NOMO-1 treated with dmso at 0.1 percent for 144 hours (cell line): Measurements from ENCODE around the gene IDH3G.
A peak's percentile ranks its signal among the peaks of the same experiment; 100 is the strongest.
"Not testable (repeated sequence)": the region's sequence is repeated elsewhere in the genome, so short reads cannot be mapped to it uniquely, and the experiment has no call there.

Experiments
- DNase-seq: peaks from one replicate; lab custom pipeline; 2025; ENCODE audit not compliant: unreplicated experiment; lab: John Stamatoyannopoulos, UW

Gene IDH3G

DNA sequence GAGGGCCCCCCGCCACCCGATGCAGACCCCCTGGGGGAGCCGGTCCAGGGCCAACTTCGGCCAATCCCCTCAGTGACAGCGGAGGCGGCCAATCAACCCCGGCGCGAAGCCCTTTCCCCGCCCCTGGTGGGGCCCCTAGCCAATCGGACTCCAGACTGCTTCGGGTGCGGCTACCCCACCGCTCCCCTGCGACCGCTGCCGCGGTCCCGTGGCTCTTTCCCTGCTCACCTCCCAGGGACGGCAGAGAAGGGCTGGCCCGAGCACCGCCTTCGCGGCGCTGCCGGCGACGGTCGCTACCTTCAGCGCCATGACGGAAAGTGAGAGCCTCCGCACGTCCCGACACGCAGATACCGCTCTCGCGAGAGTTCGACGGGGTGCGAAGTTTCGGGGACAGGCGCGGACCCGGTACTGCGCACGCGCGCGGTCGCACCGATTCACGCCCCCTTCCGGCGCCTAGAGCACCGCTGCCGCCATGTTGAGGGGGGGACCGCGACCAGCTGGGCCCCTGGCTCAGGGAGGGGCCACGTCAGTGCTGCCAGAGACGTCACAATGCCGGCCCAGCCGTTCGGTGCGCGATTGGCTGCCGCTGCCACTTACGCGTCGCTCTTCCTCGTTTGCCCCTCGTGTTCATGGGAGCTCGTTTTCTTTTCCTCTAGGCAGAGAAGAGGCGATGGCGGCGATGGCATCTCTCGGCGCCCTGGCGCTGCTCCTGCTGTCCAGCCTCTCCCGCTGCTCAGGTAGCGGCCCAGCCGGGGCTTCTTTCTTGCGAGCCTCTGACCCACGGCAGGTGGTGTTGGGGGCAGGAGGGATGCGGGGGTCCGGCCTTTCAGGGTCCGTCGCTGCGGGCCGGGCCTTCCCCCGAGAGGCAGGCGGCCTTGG lies at the start of gene IDH3G, which contains the start of gene SSR4:
IDH3G (minus strand) TSS at position 358 of the 879 bp plus-strand sequence; CDS start at position 309, 49 bp downstream.
SSR4 (plus strand) TSS at position 651 of the 879 bp plus-strand sequence; CDS start at position 671, 20 bp downstream.
- peak; percentile 93 for DNase-seq

DNA sequence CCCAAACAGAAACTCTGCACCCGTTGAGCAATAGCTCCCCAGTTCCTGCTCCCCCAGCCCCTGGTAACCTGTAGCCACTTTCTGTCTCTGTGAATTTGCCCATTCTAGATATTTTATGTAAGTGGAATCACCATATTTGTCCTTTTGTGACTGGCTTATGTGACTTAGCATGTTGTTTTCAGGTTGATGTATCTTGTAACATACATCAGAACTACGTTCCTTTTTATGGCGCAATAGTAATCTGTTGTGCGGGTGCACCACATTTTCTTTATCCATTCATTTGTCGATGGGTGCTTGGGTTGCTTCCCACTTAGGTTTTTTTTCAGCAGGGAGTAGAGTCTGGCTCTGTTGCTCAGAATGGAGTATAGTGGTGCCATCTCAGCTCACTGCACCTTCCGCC lies 42.7 kb upstream of the IDH3G start:
- DNase-seq = no peak

DNA sequence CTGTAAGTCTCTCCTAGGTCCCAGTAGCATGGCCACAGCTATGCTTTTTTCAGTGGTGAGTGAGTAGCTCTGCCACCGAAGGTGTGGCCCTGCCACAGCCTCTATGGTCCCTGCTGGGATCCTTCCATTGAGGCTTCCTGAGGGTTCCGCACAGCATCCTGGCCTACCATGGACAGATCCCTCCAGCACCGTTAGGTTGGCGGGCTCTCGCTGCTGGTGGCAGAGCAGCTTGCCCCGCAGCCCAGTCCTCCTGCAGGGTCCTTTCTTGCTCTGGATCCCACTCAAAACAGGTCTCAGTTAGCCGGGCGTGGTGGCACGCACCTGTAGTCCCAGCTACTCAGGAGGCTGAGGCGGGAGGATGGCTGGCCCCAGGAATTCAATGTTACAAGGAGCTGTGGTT lies 38.6 kb upstream of the IDH3G start:
- DNase-seq = no peak

DNA sequence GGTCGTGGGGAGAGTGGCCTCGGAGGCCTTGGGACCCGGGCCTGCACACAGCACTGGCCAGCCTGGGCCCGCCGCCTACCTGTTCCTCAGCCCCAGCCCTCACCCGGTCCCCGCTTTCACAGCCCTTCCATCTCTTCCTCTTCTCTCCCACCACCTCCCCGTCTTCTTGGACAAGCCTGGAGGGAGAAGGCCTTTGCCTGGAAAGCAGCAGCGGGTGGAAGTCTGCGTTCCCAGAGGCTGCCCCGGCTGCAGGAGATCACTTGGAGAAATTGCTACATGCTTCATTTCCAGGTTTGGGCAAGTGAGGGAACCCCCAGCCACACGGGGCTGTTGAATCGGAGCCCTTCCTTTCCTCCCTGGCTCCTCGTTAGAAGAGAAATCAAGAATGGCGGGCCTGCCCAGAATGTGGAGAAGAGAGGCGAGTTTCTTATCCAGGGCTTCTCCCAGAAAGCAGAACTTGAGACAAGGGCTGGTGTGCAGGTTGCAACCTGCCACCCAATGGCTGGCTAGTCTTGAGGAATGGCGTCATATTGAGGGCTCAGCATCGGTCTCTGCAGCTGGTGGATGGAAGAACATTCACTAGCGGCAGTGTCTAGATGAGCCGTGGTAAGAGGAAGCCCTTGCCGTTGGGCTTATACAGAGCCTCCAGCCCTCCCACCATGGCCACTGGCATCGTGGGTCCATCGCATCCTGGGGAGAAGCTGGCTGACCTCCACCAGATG lies 37.4 kb upstream of the IDH3G start:
- no peak for DNase-seq

DNA sequence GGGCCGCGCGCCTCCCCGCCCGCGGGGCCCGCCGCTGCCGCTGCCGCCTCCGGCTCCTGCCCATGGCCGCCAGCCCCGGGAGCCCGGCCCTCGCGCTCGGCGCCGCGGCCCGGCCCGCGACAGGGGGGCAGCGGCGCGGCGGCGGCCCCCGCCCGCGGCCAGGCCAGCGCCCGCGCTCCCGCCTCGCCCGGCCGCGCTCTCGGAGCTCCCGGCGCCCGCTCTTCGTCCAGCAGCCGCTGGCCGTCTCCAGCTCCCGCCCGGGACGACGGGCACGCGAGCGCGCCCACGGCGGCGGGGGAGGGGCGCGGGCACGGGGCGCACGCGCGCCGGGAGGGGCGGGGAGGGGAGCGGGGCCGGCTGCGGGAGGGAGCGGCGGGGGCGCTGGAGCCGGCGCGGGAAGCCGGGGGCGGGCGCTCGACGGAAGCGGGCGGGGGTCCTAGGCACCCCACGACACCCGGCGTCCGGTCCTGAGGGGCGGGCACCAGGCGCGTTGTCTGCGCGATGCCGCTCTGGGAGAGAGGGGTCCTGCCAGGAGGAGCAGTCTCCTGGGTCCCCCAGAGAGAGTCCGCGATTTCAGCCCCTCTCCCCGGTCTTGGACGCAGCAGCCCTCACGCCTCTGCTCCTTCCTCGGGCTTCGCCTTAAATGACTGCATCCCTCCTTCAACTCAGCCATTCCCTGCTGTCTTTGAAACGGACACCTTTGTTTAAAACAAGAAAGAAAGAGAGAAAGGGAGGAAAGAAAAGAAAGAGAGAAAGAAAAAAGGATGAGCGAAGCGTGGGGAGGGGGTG lies 36.7 kb upstream of the IDH3G start:
- no peak for DNase-seq

DNA sequence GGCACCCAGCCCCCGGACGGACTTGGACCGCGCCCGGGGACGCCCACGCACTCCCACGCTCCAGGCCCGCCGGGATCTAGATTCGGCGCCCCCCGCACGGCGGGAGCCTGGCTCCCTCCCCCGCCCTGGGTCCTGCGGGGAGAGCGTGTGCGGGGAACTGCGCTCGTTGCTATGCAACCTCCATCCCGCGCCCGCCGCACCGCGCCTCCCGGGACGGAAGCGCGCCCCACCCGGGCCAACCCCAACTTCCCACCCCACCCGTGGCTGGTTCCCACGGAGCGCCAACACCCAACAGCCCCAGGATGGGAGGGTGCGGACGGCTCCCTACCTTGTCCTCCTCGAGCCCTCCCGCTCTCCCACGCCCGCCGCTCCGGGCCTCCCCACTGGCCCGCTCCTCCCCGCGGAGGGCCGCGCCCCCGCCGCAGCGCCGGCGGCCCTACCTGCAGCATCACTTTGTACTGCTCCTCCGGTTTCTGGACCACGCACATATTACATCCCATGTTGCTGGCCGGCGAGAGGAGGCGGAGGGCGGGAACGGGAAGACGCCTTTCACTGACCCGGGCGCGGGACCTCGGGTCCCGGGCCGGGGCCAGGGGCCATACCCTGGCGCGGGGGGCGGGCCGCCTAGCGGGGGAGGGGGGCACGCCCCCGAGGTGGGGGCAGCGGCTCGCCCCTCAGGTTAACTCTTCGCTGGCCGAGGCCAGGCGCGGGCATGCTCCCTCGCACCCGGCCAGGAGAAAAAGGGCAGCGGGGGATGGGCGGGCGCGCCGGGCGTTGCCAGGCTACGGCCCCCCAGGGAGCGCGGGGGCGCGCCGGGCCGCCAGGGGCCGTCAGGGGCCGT lies 35.8 kb upstream of the IDH3G start, which contains the start of gene PDZD4:
PDZD4 (minus strand) TSS at position 746 of the 841 bp plus-strand sequence; CDS start at position 500, 246 bp downstream.
- DNase-seq = no peak

DNA sequence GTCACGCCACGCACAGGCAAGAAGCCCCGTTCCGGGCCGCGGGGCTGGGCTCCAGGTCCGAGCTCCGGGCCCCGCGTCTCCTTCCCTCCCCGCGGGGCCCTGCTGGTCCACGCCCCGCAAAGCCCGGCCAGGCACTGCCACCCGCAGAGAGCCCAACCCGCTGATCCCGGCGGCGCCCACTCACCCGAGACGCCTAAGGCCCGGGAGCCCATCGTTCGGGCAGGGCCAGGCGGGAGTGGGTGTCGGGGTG lies 35.3 kb upstream of the IDH3G start:
- DNase-seq = no peak

DNA sequence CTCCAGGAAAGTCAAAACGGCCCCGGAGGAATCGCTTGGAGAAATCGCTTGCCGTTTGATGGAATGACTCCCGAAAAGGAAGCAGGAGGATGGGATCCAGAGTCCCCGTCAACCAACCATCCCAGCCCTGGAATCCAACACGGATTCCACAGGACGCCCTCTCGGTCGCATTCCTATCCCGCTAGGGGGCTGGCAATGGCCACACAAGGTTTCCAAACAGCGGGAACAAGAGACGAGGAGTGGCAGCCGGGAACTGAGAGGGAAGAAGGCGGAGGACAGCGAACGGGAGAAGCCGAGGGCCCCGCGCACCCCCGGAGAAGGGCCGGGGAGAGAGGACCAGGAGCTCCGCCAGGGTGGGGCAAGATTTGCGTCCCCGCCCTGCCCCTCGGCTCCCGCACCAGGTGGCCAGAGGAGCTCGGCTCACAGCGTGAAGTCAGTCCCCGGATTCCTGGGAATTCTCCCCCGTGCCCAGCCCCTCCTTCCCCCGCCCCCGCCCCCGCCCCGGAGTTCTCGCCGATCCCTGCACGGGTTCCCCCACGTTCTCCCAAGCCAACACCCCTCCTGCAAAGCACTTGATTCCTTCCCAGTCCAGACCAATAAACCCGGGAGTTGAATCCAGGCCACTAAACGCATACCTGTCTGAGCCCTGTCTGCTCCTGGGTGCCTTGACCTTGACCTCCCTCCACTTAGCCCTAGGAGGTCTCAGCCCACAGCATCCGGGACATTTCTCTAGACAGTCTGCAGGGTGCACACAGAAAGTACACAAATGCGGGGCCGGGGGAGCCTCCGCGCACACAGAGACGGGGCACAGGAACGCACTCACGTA lies 34.8 kb upstream of the IDH3G start:
- DNase-seq = no peak

DNA sequence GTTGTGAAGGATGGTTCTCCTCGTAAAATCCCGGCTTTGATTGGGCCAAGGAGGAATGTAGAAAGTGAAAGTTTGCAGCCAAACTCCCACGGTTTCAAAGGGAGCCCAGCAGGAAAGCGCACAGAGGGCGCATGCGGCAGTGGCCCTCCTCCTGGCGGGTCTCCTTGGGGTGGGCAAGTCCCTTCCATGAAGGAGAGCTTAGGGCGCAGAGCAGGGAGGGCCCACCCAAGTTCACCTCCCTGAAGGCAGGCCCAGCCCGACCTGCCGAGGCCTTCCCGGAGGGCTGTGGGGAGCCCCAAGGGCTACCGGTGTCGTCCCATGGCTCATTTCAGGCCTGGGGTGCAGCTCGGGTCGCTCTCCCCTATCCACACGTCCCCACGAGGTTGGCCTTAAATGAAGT lies 34.1 kb upstream of the IDH3G start:
- no peak for DNase-seq

DNA sequence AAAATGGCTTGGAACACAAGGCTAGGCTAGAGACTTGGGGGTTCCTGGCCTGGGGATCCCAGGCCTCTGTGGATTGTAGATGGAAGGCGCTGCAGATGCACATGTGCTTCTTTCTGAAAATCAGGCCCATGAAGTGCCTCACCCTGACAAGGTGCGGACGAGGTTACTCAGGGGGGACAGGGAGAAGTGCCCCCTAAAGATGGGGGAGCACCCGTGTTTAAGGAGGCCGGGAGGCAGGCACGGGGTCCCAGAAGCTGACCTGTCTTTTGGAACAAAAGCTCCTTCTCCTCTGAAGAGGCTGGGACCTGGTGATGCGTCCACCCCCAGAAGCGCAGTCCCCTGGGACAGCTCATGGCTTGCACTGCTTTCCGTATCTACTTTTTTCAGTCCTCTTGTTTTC lies 33.7 kb upstream of the IDH3G start:
- DNase-seq = no peak

DNA sequence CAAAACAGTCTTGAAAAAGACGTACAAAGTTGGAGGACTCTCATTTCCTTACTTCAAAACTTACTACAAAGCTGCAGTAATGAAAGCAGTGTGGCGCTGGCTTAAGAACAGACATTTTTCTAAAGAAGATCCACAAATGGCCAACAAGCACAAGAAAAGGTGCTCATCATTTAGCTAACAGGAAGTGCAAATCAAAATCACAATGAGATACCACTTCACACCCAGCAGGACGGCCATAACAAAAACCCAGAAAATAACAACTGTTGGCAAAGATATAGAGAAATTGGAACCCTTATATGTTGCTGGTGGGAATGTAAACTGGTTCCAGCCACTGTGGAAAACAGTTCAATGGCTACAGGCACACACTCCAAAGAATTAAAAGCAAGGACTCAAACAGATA lies 32.8 kb upstream of the IDH3G start:
- no peak for DNase-seq

DNA sequence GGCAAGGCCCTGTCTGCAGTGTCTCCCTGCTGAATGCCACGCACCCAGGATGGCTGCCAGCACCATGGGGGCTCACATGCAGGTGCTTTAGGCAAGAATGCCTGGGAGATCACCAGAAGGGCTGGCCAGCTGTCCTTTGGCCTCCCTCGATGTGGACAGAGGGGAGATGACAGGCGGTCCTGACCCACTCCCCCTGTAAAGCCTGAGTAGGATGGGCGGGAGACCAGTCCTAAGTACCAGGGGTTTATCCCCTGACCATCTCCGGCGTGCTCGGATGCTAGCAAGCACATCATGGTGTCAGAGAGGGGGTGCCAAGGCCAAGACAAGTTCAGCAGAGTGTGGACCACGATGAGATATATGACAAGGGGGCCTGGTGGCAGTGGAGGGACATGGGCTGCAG lies 30.9 kb upstream of the IDH3G start:
- no peak for DNase-seq

DNA sequence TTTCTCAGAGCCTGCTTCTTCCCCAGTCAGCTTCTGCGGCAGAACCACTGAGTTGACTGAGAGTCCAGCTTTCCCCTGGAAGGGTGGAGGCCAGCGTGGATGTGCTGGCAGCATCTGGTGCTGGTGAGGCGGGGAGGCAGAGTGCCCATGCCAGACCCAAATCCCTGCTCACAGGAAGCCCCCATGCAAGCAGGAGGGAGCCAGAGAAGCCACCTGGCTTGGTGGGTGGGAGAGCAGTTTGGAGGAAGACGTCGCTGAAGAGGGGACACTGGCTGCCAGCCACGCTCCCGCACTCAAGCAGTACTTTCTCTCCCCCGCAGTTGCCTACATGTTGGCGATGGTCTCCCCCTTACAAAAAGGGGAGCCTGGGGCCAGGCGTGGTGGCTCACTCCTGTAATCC lies 30.2 kb upstream of the IDH3G start:
- no peak for DNase-seq

DNA sequence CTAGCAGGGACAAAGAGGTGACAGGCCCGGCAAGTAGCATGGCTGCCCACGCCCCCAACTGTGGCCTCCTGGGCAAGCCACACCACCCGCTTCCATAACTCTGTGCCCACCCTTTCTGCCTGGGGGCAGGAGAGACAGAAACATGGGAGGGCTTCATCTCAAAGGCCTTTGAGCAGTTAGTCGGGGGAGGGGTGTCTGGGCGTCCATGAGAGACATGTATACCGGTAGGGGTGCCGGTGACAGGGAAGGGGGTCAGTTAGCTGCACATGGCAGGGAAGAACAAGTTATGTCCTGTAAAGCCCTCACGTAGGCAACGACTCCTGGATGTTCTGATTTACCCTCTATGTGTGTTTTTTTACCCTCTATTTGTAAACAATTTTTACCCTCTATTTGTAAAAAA lies 26.9 kb upstream of the IDH3G start:
- DNase-seq = no peak

DNA sequence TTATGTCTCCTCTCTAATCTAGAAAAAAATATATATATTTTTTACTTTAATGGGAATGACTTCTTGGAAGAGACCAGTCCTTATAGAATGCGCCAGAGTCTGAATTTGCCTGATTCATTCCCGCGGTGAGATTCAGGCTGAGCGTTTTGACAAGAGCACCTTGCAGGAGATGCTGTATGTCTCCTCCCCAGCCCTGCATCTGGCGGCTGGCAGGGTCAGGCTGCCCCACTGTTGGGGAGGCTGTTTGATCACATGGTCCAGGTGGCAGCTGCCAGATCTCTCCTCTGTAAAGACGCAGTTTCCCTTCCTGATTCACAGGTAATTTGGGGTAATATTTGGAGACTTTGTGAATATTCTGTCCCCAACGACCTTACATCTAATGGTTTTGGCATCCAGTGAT lies 26.4 kb upstream of the IDH3G start:
- DNase-seq = no peak

DNA sequence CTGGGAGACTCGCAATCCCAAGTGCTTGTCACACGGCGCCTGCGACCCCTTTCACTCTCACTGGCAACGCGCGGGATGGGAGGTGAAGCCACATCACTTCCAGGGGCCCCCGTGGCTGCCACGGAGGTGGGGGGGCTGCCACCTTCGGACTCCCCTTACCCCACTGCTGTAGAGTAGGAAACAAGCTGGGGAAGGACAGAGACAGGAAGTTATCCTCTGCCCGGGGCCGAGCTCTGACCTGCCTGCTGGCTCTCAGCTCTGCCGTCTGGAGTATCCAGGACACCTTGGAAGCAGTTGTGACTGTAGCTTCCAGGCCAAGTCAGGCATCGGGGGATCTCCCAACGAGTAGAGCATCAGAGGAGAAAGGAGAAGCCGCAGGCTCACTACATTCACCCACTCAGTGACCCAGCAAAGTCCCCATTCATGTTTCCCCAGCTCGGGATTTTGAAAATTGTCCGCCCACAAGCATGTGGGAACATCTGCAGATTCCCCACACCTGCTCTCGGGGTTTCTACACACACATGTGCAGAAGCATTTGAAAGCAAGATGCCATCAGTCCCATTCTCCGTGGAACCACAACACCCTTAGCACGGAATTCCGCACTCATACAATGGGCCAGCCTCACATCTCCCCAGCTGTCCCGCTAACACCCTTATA lies 25.3 kb upstream of the IDH3G start:
- no peak for DNase-seq

DNA sequence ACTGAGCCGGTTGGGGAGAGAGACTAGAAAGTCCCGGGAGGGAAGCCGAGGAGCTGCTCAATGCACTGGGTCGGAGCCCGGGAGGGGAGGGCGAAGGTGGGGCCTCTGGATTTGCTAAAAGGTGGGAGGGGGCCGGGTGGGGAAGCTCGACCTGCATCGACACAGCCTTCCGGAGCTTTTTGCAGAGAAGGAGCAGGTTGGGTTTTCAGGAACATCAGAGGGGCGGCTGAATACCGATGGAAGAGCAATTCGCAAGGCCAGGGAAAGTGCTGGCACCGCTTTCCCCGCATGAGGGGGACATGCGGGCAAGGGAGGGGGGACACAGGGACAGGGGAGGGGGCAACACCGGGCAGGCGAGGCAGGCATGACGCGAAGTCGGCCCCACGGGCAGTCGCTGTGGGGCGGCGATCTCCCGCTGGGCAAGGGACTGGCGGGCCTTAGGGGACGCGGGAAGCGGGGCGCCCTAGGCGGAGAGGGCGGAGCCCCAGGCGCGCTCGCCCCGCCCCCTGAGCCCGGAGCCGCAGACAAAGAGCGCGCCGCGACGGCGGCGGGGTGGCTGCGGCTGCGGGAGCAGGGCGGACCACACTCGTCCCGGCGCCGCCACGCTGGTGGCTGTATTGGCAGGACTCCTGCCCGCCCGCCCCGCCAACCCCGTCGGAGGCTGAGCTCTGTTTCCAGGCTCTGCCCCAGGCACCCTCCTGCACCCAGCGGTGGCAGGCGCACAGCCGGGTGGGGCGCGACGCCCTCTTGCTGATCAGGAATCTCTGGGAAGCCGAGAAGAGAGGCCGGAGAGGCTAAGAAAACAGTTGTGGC lies 24.6 kb upstream of the IDH3G start:
- no peak for DNase-seq

DNA sequence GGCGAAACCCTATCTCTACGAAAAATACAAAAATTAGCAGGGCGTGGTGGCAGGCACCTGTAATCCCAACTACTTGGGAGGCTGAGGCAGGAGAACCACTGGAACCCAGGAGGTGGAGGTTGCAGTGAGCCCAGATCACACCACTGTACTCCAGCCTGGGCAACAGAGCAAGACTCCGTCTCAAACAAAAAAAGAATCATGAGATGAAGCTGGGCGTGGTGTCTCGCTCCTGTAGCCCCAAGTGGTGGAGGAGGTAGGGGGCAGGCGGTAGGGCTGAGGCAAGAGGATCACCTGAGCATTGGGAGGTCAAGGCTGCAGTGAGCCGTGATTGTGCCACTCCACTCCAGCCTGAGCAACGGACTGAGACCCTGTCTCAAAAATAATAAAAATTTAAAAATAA lies 23.9 kb upstream of the IDH3G start:
- DNase-seq = not testable (repeated sequence)
